GM19099 (cell line): Measurements from ENCODE around the gene IGFALS.

ENCODE experiments used
- POLR2A ChIP-seq: IDR thresholded peaks from 3 replicates; pipeline ENCODE4 v1.6.1; 2011; ENCODE audit warnings: low read depth; ENCODE audit not compliant: insufficient read length; ENCODE audit errors: extremely low read depth

Gene IGFALS

GRCh38 chr16:1793578-1794220, at the start of gene IGFALS:
Gene IGFALS (minus strand): TSS chr16:1793705. CDS start chr16:1793652, 53 bp downstream.
- no peak for TF ChIP-seq POLR2A

GRCh38 chr16:1839554-1839953, 46.0 kb upstream of the IGFALS start:
- TF ChIP-seq POLR2A = no peak

GRCh38 chr16:1834096-1834495, 40.6 kb upstream of the IGFALS start:
- TF ChIP-seq POLR2A = no peak

GRCh38 chr16:1832838-1833454, 39.4 kb upstream of the IGFALS start:
- no peak for TF ChIP-seq POLR2A

- TF ChIP-seq POLR2A = no peak
These were observed 37.9 kb upstream of the IGFALS start for GRCh38 chr16:1831186-1832075.

GRCh38 chr16:1830213-1830612, 36.7 kb upstream of the IGFALS start:
- no peak for TF ChIP-seq POLR2A

- no peak for TF ChIP-seq POLR2A
These were observed 35.3 kb upstream of the IGFALS start for GRCh38 chr16:1828645-1829410.

- peak; percentile 67 for TF ChIP-seq POLR2A
These were observed 33.4 kb upstream of the IGFALS start, which contains the start of the genes FAHD1 and HAGH for GRCh38 chr16:1826691-1827573. Gene FAHD1 (plus strand): TSS chr16:1827206. CDS start chr16:1827239, 33 bp downstream. Gene HAGH (minus strand): TSS chr16:1826825. CDS start chr16:1826787, 38 bp downstream.

- TF ChIP-seq POLR2A = no peak
These were observed 32.6 kb upstream of the IGFALS start for GRCh38 chr16:1825864-1826690.

- no peak for TF ChIP-seq POLR2A
These were observed 31.9 kb upstream of the IGFALS start for GRCh38 chr16:1825381-1825863.

GRCh38 chr16:1823821-1824220, 30.3 kb upstream of the IGFALS start:
- no peak for TF ChIP-seq POLR2A

- no peak for TF ChIP-seq POLR2A
These were observed 29.3 kb upstream of the IGFALS start for GRCh38 chr16:1822801-1823200.
